ENCODE measurements around the gene COQ10A. TPM values are rescaled to one million over a fixed set of nuclear protein-coding genes. Genes with fewer than 3 reads are reported as not detected.

The COQ10A gene
- total RNA-seq, 3 donors from 2014 or later (not counting 1 experiment from before 2014, with no cell fraction given): 27.2 to 37.9 (median 30.2) TPM

GRCh38 chr12:56286044-56286830, 19.5 kb downstream of the COQ10A start:
- Histone ChIP-seq H3K4me3 (ENCODE audit: low read length) (no peak overlapping the region), H3K27me3 (ENCODE audit: control insufficient read depth, insufficient read depth, low read length) (no peaks in the 10 kb centered on the region), H3K27ac (ENCODE audit: low read length) (no peak overlapping the region), H3K36me3 (ENCODE audit: control insufficient read depth, insufficient read depth, low read length) (peaks cover 50% of the 10 kb centered on the region), H3K4me1 (ENCODE audit: control insufficient read depth, insufficient read depth, low read length) (no peaks in the 10 kb centered on the region), H3K9me3 (ENCODE audit: control insufficient read depth, insufficient read depth, low read length) (no peaks in the 10 kb centered on the region)
- ATAC-seq (no peak), DNase-seq (no peak)
- Mint-ChIP-seq H3K36me3 (peaks cover 6% of the 10 kb centered on the region), H3K4me3 (no peak overlapping the region), H3K4me1 (peaks cover 2 to 8% of the 10 kb centered on the region in 2 donors), H3K27me3 (ENCODE audit: low read depth in 2 of 2) (no peaks in the 10 kb centered on the region), H3K9me3 (no peaks in the 10 kb centered on the region), H3K27ac (no peak overlapping the region)
- intact Hi-C loops (cut with micrococcal nuclease): no loop called here
- 98% methylated on average over 3 of the region's 4 CpGs for WGBS (ENCODE audit: insufficient coverage)
- no peak for TF ChIP-seq CTCF (IDR thresholded peaks at IDR 0.05)

GRCh38 chr12:56288705-56289387, 22.1 kb downstream of the COQ10A start:
- no peak overlapping the region for H3K4me3 ChIP-seq (ENCODE audit: low read length)
- H3K27ac Mint-ChIP-seq: no peak overlapping the region
- H3K27me3 ChIP-seq (ENCODE audit: control insufficient read depth, insufficient read depth, low read length): no peaks in the 10 kb centered on the region
- ATAC-seq (no peak), DNase-seq (no peak)
- H3K9me3 Mint-ChIP-seq: no peaks in the 10 kb centered on the region
- H3K9me3 ChIP-seq (ENCODE audit: control insufficient read depth, insufficient read depth, low read length): no peaks in the 10 kb centered on the region
- peaks cover 7 to 19% of the 10 kb centered on the region in 2 donors for H3K4me1 Mint-ChIP-seq
- peaks cover 6% of the 10 kb centered on the region for H3K36me3 Mint-ChIP-seq
- peaks cover 34% of the 10 kb centered on the region for H3K36me3 ChIP-seq (ENCODE audit: control insufficient read depth, insufficient read depth, low read length)
- peaks cover 3% of the 10 kb centered on the region for H3K4me1 ChIP-seq (ENCODE audit: control insufficient read depth, insufficient read depth, low read length)
- intact Hi-C loops (cut with micrococcal nuclease): no loop called here
- WGBS (ENCODE audit: insufficient coverage): 75% methylated on average over 2 of the region's 3 CpGs
- no peak for TF ChIP-seq CTCF (IDR thresholded peaks at IDR 0.05)
- H3K27ac ChIP-seq (ENCODE audit: low read length): no peak overlapping the region
- H3K27me3 Mint-ChIP-seq (ENCODE audit: low read depth in 2 of 2): no peaks in the 10 kb centered on the region
- no peak overlapping the region for H3K4me3 Mint-ChIP-seq

GRCh38 chr12:56293795-56294194, 27.1 kb downstream of the COQ10A start:
- Histone ChIP-seq H3K27me3 (ENCODE audit: control insufficient read depth, insufficient read depth, low read length) (no peaks in the 10 kb centered on the region), H3K9me3 (ENCODE audit: control insufficient read depth, insufficient read depth, low read length) (no peaks in the 10 kb centered on the region), H3K4me3 (ENCODE audit: low read length) (no peak overlapping the region), H3K36me3 (ENCODE audit: control insufficient read depth, insufficient read depth, low read length) (peaks cover 17% of the 10 kb centered on the region), H3K27ac (ENCODE audit: low read length) (no peak overlapping the region), H3K4me1 (ENCODE audit: control insufficient read depth, insufficient read depth, low read length) (peaks cover 11% of the 10 kb centered on the region)
- DNase-seq (no peak), ATAC-seq (no peak)
- no peak for TF ChIP-seq CTCF (IDR thresholded peaks at IDR 0.05)
- H3K4me1 Mint-ChIP-seq: peaks cover 32 to 39% of the 10 kb centered on the region in 2 donors
- H3K9me3 Mint-ChIP-seq: no peaks in the 10 kb centered on the region
- H3K4me3 Mint-ChIP-seq: no peak overlapping the region
- no peak overlapping the region for H3K27ac Mint-ChIP-seq
- no peaks in the 10 kb centered on the region for H3K27me3 Mint-ChIP-seq (ENCODE audit: low read depth in 2 of 2)
- H3K36me3 Mint-ChIP-seq: no peaks in the 10 kb centered on the region
- WGBS (ENCODE audit: insufficient coverage): 89% methylated on average over 5 of the region's 5 CpGs
- intact Hi-C loops (cut with micrococcal nuclease): no loop called here
